Upper lobe of left lung (tissue), 6 donors: Measurements from ENCODE around the gene ADAMTS3. TPM values are rescaled to one million over a fixed set of nuclear protein-coding genes. Genes with fewer than 3 reads are reported as not detected.

Experiments used
- ATAC-seq, 2 donors: fragments of 200-7000 bp; cut with Tn5 transposase; one replicate each; pipeline ENCODE4 v1.9.1; 2022; ENCODE audit warnings: mild to moderate bottlenecking in 2 of 2, moderate library complexity in 2 of 2; ENCODE audit not compliant: low FRiP score in 2 of 2
- DNase-seq, 2 donors: peaks; one replicate each; pipeline ENCODE4 v3.0.0-alpha.2; 2019 to 2020
- H3K27ac ChIP-seq, 4 donors: fragments of 200-600 bp; sonication (generic); one replicate each; pipeline ENCODE4 v1.5.1; 2016 to 2019
- H3K27me3 ChIP-seq, 4 donors: fragments of 200-600 bp; sonication (generic); one replicate each; pipeline ENCODE4 v1.5.1; 2017 to 2019
- H3K36me3 ChIP-seq, 4 donors: fragments of 200-600 bp; sonication (generic); one replicate each; pipeline ENCODE4 v1.5.1; 2016 to 2019
- H3K4me1 ChIP-seq, 4 donors: fragments of 200-600 bp; sonication (generic); one replicate each; pipeline ENCODE4 v1.5.1; 2018 to 2019
- H3K4me3 ChIP-seq, 4 donors: fragments of 200-600 bp; sonication (generic); one replicate each; pipeline ENCODE4 v1.5.1; 2017 to 2019; ENCODE audit warnings: mild to moderate bottlenecking in 2 of 4, moderate library complexity in 1 of 4
- H3K9me3 ChIP-seq, 4 donors: fragments of 200-600 bp; sonication (generic); one replicate each; pipeline ENCODE4 v1.5.1; 2018 to 2019
- EP300 ChIP-seq, 4 donors: sonication (generic); formaldehyde crosslinking; IDR thresholded peaks; one replicate each; pipeline ENCODE4 v1.5.1; 2017; ENCODE audit warnings: antibody characterized with exemption in 4 of 4, control low read depth in 2 of 4
- POLR2A ChIP-seq, 4 donors: fragments of 450-650 bp; IDR thresholded peaks; one replicate each; pipeline ENCODE4 v1.5.1; 2016 to 2017; ENCODE audit warnings: antibody characterized with exemption in 4 of 4, mild to moderate bottlenecking in 2 of 4
- POLR2AphosphoS5 ChIP-seq, 2 donors: sonication (generic); formaldehyde crosslinking; IDR thresholded peaks; one replicate each; pipeline ENCODE4 v1.5.1; 2017; ENCODE audit warnings: antibody characterized with exemption in 2 of 2
- WGBS, 2 donors: methylation state at CpG; one replicate each; pipeline ENCODE4 v1.1.5; 2017 to 2018; 5-methylcytosine and 5-hydroxymethylcytosine counted together
- total RNA-seq, 6 donors: library from RNA; depleted of rRNA in 4 of 6; stranded (reverse); fragments of >200 nt in 4 of 6; gene quantifications; one replicate each; pipeline versions ENCODE4 v1.1.0 to v1.2.1, GENCODE V29; 2016 to 2021
- TF ChIP-seq, protein P1 (sequence below), 6 experiments: fragments of 450-650 bp in 4 of 6; fragments of 200-600 bp in 2 of 6; sonication (generic) in 2 of 6; IDR thresholded peaks; one replicate each; pipeline ENCODE4 v1.5.1; 2016 to 2019; ENCODE audit warnings: antibody characterized with exemption in 6 of 6
- donor health status: DM: no; HTN: no; CAD: no; lungs with moderate emphysema.
- donor health status: DM: no; HTN: yes; CAD: no; lungs with severe emphysema.

ADAMTS3 gene
- total RNA-seq, 6 donors from 2014 or later, result 1.0 to 5.2 (median 2.3) TPM

- Histone ChIP-seq H3K4me1 (peaks cover 8 to 28% (median 11%) of the 10 kb centered on the region in 4 donors), H3K27ac (peak overlapping the region in 3 of 4 donors; percentile 4 to 49 (median 22)), H3K27me3 (no peaks in the 10 kb centered on the region), H3K36me3 (no peaks in the 10 kb centered on the region), H3K4me3 (no peak overlapping the region), H3K9me3 (no peaks in the 10 kb centered on the region)
- WGBS, 2 donors, result 36 to 45% methylated on average over 6 of the region's 6 CpGs
- peak in 1 of 2 donors; percentile 30 for TF ChIP-seq POLR2AphosphoS5 (IDR thresholded peaks at IDR 0.05)
- no peak for TF ChIP-seq POLR2A (IDR thresholded peaks at IDR 0.05)
- ATAC-seq (peak; percentile 92 to 94), DNase-seq (peak in 1 of 2 donors; percentile 81)
These were observed 256.9 kb downstream of the ADAMTS3 start for GRCh38 chr4:72312032-72312650.

DNA sequence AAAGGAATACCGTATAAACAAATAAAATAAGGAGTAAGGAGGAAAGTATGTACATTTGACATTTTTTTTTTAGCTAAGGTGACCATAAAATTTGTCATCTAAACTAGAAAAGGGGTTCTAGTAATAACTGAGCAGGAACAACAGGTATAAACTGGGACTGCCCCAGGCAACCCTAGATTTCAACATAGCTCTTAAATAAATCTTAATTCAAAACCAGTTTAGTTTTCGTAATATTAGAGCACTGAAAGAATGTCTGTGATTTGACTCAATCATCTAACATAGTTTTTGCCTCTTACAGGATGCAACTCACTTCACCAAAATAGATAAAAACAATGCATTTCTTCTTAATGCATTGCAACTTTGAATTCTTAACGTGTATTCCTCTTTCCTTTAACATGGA lies 257.7 kb downstream of the ADAMTS3 start:
- peaks cover 8 to 28% (median 11%) of the 10 kb centered on the region in 4 donors for H3K4me1 ChIP-seq
- no peaks in the 10 kb centered on the region for H3K9me3 ChIP-seq
- 79 to 80% methylated on average over 3 of the region's 3 CpGs for whole genome bisulfite sequencing, 2 donors
- TF ChIP-seq POLR2AphosphoS5 (IDR thresholded peaks at IDR 0.05), result no peak
- TF ChIP-seq POLR2A (IDR thresholded peaks at IDR 0.05), result no peak
- TF ChIP-seq, protein P1, sequence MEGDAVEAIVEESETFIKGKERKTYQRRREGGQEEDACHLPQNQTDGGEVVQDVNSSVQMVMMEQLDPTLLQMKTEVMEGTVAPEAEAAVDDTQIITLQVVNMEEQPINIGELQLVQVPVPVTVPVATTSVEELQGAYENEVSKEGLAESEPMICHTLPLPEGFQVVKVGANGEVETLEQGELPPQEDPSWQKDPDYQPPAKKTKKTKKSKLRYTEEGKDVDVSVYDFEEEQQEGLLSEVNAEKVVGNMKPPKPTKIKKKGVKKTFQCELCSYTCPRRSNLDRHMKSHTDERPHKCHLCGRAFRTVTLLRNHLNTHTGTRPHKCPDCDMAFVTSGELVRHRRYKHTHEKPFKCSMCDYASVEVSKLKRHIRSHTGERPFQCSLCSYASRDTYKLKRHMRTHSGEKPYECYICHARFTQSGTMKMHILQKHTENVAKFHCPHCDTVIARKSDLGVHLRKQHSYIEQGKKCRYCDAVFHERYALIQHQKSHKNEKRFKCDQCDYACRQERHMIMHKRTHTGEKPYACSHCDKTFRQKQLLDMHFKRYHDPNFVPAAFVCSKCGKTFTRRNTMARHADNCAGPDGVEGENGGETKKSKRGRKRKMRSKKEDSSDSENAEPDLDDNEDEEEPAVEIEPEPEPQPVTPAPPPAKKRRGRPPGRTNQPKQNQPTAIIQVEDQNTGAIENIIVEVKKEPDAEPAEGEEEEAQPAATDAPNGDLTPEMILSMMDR (IDR thresholded peaks at IDR 0.05), result no peak
- TF ChIP-seq EP300 (IDR thresholded peaks at IDR 0.05), result no peak
- no peak for DNase-seq
- H3K27me3 ChIP-seq, result no peaks in the 10 kb centered on the region
- no peak overlapping the region for H3K27ac ChIP-seq
- H3K4me3 ChIP-seq, result no peak overlapping the region
- no peak for ATAC-seq
- no peaks in the 10 kb centered on the region for H3K36me3 ChIP-seq

DNA sequence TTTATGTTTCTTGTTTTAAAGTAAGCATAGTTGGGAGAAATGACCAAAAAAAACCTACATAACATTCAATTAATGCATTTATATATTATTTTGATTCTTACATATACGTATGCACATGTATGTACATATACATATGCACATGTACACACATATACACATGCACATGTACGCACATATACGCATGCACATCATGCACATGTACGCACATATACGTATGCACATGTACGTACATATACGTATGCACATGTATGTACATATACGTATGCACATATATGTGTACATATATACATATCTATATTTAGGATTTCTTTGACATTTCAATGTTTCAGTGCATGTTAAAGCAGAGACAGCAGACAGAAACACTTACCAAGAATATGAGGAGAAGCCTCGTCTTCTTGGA lies 263.4 kb downstream of the ADAMTS3 start:
- no peak for TF ChIP-seq EP300 (IDR thresholded peaks at IDR 0.05)
- TF ChIP-seq POLR2AphosphoS5 (IDR thresholded peaks at IDR 0.05), result no peak
- TF ChIP-seq POLR2A (IDR thresholded peaks at IDR 0.05), result no peak
- TF ChIP-seq, protein P1 (IDR thresholded peaks at IDR 0.05), result no peak
- Histone ChIP-seq H3K27me3 (no peaks in the 10 kb centered on the region), H3K36me3 (no peaks in the 10 kb centered on the region), H3K4me3 (no peak overlapping the region), H3K4me1 (no peaks in the 10 kb centered on the region), H3K27ac (no peak overlapping the region), H3K9me3 (no peaks in the 10 kb centered on the region)
- DNase-seq (no peak), ATAC-seq (no peak)
- 95% methylated on average over 9 of the region's 9 CpGs for WGBS, 2 donors

DNA sequence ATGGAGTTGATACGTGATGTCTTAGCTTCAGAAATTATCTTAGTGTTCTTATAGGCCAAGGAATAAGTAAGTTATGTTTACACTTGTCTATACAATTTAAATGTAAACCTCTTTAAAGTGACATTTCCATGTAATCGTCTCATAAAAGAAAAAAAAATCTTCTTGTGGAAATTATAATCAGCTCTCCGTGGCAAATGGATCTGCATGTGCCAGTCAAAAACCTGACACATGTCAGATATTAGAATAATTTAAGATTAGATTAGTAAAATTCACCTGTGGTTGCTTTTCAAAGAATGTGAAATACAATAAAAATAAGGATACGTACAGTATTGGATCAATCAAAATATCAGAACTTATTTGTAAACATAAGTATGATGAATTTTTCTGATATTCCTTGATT lies 263.9 kb downstream of the ADAMTS3 start:
- 78 to 92% methylated on average over 4 of the region's 4 CpGs for WGBS, 2 donors
- Histone ChIP-seq H3K4me1 (no peaks in the 10 kb centered on the region), H3K27ac (no peak overlapping the region), H3K9me3 (no peaks in the 10 kb centered on the region), H3K36me3 (no peaks in the 10 kb centered on the region), H3K4me3 (no peak overlapping the region), H3K27me3 (no peaks in the 10 kb centered on the region)
- no peak for ATAC-seq
- DNase-seq, result no peak
- no peak for TF ChIP-seq POLR2AphosphoS5 (IDR thresholded peaks at IDR 0.05)
- TF ChIP-seq, protein P1 (IDR thresholded peaks at IDR 0.05), result no peak
- TF ChIP-seq EP300 (IDR thresholded peaks at IDR 0.05), result no peak
- no peak for TF ChIP-seq POLR2A (IDR thresholded peaks at IDR 0.05)

GRCh38 chr4:72302981-72303704 lies 265.9 kb downstream of the ADAMTS3 start:
- TF ChIP-seq, protein P1 (IDR thresholded peaks at IDR 0.05), result peak; percentile 29 to 58 (median 52)
- TF ChIP-seq POLR2A (IDR thresholded peaks at IDR 0.05) (no peak), EP300 (IDR thresholded peaks at IDR 0.05) (no peak)
- Histone ChIP-seq H3K4me1 (no peaks in the 10 kb centered on the region), H3K27ac (no peak overlapping the region), H3K36me3 (no peaks in the 10 kb centered on the region), H3K27me3 (no peaks in the 10 kb centered on the region), H3K4me3 (no peak overlapping the region), H3K9me3 (no peaks in the 10 kb centered on the region)
- ATAC-seq (peak; percentile 69 to 73), DNase-seq (no peak)
- WGBS, 2 donors, result 68 to 70% methylated on average over 4 of the region's 4 CpGs
